GM19035 (cell line): ENCODE data around the gene COX19.
A peak's percentile ranks its signal among the peaks of the same experiment; 100 is the strongest.

Source experiments
- ATAC-seq: cut with Tn5 transposase; IDR thresholded peaks from one replicate; pipeline ENCODE4 v1.9.1; 2021; ENCODE audit not compliant: unreplicated experiment

Gene COX19

GRCh38 chr7:992709-993607 is 17.6 kb upstream of the COX19 start:
- ATAC-seq = peak; percentile 87

- ATAC-seq = no peak
These were observed 16.6 kb upstream of the COX19 start for GRCh38 chr7:991729-992656.

- ATAC-seq = no peak
These were observed 15.8 kb upstream of the COX19 start for GRCh38 chr7:990933-991728.

GRCh38 chr7:990352-990932 is 15.1 kb upstream of the COX19 start:
- no peak for ATAC-seq

DNA sequence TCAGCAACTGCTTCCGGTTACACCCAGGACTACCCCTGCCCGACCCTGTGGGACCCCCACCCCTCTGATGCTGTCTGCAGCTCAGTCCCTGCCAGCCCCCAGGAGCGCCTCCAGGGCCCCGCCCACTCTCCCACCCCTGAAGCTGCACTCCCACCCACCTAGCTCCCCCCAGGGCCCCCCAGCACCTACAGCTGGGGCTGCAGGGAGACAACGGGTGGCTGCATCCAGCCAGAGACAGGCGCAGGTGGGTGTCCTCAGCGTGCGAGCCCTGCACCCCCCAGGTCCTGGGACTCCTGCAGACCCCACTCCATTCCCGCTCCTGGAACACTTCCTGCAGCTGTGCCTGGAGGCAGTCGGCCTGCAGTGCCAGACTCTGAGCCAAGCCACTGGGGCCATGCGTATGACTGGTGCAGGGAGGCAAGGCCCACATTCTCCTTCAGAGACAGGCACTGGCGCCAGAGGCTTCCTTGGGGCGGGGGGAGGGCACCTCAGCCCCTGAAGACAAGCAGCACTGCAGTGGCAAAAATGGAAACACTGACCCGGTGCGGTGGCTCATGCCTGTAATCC is 13.7 kb upstream of the COX19 start:
- ATAC-seq = no peak

DNA sequence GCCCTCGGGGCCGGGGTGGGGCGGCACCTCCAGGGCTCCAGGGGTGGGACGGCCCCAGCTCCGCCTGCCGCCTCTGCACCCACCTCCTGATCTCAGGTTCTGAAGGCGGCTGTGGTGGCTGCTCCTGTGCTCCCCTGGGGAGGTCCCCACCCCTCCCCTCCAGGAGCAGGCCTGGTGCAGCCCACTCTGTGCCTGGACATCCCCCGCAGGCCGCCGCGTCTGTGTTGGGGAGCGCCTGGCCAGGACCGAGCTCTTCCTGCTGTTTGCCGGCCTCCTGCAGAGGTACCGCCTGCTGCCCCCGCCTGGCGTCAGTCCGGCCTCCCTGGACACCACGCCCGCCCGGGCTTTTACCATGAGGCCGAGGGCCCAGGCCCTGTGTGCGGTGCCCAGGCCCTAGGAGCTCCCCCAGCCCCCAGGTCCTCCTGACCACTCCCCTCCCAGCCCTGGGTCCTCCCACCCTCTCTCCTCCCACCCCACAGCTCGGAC is 13.1 kb upstream of the COX19 start:
- no peak for ATAC-seq

- no peak for ATAC-seq
These were observed 12.6 kb upstream of the COX19 start for GRCh38 chr7:987909-988308.

DNA sequence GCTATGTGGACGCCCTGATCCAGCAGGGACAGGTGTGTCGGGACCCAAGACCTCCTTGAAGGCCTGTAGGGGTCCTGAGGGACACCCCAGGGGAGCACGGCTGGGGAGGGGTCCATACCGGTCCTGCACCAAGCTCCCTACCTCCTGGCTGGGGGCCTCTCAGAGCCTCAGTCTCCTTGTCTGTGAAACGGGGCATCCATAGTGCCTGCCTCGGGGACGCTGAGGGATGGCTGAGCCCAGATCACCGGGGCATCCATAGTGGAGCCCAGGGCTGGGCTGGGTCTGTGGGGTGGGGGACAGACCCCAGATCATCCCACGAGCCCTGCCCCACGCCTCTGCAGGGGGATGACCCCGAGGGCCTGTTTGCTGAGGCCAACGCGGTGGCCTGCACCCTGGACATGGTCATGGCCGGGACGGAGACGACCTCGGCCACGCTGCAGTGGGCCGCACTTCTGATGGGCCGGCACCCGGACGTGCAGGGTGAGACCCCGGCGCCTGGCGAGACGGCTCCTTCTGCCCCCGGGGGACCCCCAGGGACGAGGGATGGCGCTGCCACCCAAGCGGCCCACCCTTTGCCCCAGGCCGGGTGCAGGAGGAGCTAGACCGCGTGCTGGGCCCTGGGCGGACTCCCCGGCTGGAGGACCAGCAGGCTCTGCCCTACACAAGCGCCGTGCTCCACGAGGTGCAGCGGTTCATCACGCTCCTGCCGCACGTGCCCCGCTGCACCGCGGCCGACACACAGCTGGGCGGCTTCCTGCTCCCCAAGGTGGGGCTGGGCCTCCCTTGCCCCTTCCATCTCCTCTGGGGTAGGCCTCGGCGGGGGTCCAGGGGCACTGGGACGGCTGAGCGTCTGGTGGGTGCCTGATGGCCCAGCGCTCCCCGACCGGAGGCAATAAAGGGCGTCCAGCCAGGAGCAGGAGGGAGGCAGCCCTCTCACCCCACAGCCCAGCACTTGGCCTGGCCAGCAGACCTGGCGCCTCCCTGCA is 11.7 kb upstream of the COX19 start:
- no peak for ATAC-seq

DNA sequence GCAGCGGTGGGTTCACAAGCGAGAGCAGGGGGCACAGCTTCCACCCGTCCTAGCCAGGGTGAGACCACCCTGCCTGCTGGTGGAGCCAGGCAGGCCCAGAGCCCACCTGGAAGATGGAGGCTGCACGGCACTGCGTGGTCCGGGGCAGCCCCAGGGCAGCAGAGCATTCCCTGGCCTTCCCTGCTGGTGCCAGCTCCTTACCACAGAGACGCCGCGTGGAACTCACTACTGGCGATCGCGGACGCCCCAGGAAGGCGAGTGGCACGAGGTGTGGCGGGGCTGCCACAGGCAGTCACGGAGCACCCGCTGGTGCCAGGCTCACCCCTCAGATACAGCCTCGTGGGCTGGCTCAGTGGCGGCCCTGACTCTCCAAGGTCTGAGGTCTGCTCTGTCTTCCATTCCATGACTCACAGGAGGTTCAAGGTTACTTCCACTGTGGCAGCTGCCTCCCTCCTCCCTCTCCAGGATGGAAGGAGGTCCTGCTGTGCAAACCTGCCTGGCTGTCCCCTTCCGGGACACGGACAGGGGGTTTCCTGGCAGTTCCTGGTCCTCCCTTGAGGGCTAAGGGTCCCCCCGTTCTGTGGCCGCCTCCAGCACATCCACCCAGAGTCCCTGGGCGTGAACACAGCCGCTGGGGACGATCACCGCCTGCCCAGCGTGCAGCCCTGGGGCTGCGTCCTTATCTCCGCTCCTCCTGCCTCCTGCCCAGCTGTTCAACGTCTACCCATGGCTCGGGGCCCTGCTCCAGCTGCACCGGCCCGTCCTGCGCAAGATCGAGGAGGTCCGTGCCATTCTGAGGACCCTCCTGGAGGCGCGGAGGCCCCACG is 10.8 kb upstream of the COX19 start:
- ATAC-seq = no peak

GRCh38 chr7:985127-985416 is 9.7 kb upstream of the COX19 start:
- ATAC-seq = no peak

- ATAC-seq = no peak
These were observed 9.2 kb upstream of the COX19 start for GRCh38 chr7:984361-985126.

DNA sequence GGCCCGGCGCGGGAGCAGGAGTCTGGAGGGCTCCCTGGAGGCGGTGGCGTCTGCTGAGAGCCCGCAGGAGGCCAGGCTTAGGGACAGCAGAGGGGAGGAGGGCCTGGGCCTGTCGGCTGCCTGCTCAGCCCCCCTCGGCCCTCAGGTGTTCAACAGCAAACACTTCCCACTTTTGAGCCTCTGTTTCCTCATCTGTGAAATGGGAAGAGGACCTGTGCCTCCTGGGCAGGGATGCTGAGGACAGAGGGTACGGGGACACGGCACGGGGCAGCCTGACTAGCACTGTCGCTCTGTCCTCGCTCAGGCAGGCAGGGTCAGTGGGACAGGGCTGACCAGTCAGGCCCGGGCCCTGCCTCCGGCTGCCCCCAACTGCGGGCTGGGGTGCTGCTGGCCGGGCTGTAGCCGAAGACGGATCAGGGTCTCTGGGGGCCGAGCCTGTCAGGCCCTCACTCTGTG is 8.3 kb upstream of the COX19 start:
- ATAC-seq = no peak

GRCh38 chr7:983004-983615 is 7.8 kb upstream of the COX19 start, which contains the start of gene CYP2W1:
Gene CYP2W1 (plus strand): TSS chr7:983181. CDS start chr7:983212, 31 bp downstream.
- ATAC-seq = no peak

- ATAC-seq = no peak
These were observed 7.2 kb upstream of the COX19 start for GRCh38 chr7:982511-983003.

GRCh38 chr7:981793-982510 is 6.6 kb upstream of the COX19 start:
- no peak for ATAC-seq

GRCh38 chr7:979886-980571 is 4.7 kb upstream of the COX19 start:
- no peak for ATAC-seq
